Activated T-cell treated with anti-CD3 and anti-CD28 coated beads for 4 hours (primary cell): ENCODE results near the gene MARK3.
A peak's percentile ranks its signal among the peaks of the same experiment; 100 is the strongest.

ENCODE experiments used
- DNase-seq: peaks from one replicate; pipeline ENCODE4 v3.0.0-alpha.2; 2020

MARK3 gene

DNA sequence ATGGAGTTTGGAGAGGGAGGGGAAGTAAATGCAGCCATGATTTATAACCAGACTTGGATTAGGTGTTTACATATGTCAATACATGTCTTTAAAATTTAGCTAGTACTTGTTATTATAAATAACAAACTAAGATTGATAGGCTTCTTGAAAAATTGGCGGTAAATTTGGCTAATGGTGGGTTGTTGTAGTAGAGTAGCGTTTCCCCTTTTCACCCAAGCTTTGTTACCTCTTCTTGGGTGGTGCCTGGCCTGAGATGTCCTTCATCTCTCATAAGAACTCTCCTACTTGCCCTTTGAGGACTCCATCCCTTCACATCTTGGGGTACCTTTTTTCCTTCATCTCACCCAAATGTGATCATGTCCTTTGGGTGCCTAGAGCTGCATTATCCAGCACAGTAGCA lies 11.2 kb downstream of the MARK3 start:
- no peak for DNase-seq

DNA sequence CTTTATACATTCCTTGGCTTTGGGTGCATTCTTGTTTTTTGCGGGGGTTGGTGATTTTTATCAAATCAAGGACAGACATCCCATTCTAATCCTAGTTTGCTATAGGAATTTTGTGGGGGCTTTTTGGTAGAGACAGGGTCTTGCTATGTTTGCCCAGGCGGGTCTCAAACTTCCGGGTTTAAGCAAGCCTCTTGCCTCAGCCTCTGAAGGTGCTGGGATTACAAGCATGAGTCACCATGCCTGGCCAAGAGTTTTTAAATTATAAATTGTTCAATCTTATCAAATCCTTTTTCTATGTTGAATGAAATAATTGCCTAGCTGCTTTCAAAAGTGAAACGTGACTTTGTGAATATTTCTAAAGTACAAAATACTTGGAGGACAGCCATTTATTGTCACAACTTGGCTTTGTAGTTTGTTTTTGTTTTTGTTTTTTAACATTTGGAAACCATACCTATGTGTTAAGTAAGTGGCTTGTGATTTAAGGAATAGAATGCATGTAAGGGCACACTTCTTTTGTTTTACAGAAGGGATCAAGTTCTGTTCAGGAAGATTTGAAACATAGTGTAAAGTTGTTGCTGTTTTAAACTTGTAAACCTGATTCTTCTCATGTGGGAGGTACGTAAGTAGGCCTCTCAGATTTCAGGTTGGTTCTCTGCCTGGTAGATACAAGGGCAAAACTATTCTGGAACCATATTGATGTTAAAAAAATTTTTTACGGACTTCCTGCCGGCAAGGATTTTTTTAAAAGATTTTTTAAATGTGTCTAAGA lies 13.4 kb downstream of the MARK3 start:
- no peak for DNase-seq

GRCh38 chr14:103400537-103400936 lies 15.3 kb downstream of the MARK3 start:
- DNase-seq = no peak

DNA sequence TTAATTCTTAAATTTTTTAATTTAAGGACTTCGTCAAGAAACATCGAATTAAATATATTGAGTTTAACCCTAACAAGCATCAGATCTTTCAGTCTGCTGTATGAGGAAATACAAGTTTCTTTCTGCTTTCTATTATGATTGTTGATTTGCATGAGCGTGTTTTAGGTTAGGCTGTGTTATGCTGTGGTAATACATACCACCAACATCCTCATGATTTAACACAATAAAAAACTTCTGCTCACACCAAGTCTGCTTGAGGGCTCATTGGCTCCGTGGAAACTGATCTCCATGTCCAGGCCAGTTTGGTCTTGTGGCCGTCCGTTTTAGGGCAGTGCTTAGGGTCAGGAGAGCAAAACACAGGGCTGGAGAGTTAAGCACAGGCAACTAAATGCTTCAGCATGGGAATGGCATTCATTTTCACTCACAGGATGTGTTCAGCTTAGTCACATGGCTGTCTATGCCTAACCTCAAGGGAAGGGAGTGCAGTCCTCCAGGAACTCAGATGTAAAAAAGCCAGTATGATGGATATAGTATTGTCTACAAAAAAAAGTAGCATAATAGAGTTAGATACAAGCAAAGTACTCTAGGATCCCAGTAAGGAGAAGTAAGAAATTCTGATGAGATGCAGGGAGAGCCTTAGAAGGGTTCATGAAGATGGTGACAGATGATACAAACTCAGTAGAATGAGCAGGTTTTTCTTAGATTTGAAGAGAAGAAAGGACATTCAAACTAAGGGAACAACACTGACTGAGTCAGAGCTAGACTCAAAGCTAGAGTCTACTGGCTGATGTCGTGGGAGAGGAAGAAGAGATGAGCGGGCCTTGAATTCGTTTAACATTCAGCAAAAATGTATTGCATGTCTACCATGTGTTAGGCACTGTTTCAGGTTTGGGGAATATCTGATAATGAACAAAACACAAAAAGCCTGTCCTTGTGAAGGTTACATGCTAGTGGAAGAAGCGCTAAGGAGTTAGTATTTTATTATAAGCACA lies 16.3 kb downstream of the MARK3 start:
- DNase-seq = no peak

- DNase-seq = no peak
Measured at GRCh38 chr14:103402695-103403094, 17.5 kb downstream of the MARK3 start.

DNA sequence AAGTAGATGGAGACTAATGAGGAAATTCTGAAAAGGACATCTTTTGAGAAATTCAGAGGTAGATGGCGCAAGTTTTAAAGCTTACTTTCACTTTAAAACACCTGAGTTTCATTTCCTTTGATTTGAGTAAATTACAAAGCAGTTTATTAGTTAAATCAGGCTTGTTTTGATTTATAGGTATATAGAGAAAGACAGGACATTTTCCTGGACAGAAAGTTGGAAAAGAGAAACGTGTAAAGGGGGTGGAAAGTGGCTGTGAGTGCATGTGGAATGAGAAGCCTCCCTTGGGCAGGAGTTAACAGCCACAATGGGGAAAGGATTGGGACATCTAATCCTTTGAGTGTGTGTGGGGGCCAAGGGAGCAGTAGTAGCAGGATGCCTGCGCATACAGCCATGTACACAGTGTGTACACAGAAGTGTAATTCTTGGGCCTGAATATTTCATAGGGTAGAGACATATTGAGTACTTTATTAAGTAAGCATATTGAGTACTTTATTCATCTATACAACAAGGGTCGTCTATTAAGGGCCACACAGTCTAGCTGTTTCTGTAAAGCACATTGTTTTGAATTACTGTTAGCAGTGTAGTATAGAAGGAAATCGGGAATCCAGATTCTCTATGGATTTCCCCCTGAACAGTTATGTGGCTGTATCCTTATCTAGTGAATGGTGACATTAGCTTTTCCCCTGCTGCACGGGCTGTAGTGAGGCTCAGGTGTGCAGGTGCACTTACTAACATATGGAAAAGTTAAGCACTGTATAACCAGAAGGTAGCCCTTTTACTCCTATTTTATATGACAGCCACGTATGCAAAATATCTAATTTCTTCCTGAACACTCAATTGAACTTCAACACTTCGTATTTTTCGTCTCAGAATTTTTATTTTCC lies 19.1 kb downstream of the MARK3 start:
- no peak for DNase-seq

- no peak for DNase-seq
Measured at GRCh38 chr14:103404920-103405319, 19.7 kb downstream of the MARK3 start.

- DNase-seq = no peak
Measured at GRCh38 chr14:103408491-103409155, 23.4 kb downstream of the MARK3 start.

DNA sequence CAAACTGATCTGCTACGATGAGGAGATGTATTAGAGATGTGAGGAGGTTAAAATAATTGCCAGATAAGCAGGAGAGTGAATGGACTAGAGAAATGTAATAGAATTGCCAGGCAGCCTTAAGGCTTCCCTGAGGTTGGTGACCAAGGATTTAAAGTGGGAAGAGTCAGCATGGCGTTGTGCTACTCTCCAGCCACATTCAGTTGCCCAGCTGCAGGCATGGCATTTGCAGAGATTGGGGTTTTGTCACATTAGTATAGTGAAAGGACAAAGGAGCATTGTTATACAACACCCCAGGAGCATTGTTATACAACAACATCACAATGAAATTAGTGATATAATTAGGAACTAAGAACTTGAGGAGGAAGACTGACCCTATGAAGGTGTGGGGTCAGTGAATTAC lies 31.7 kb downstream of the MARK3 start:
- no peak for DNase-seq

- no peak for DNase-seq
Measured at GRCh38 chr14:103418481-103418818, 33.2 kb downstream of the MARK3 start.

GRCh38 chr14:103421556-103421955 lies 36.3 kb downstream of the MARK3 start:
- no peak for DNase-seq

DNA sequence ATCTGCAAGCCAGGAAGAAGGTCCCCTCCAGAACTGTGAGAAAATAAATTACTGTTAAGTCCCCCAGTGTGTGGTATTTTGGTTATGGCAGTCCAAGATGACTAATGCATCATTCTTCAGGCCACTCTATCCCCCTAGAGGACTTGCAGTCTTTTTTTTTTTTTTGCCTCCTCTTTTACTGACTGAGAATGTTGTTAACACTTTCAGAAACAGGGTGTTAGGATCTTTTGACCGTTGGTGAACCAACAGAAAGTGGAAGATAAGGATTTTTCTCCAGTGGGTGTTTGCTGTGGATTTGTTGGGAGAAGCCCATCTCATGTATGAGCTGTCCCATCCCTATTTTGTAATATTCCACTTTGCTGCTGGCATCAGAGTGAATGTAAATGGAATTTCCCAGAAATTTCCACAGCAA lies 37.8 kb downstream of the MARK3 start:
- no peak for DNase-seq

DNA sequence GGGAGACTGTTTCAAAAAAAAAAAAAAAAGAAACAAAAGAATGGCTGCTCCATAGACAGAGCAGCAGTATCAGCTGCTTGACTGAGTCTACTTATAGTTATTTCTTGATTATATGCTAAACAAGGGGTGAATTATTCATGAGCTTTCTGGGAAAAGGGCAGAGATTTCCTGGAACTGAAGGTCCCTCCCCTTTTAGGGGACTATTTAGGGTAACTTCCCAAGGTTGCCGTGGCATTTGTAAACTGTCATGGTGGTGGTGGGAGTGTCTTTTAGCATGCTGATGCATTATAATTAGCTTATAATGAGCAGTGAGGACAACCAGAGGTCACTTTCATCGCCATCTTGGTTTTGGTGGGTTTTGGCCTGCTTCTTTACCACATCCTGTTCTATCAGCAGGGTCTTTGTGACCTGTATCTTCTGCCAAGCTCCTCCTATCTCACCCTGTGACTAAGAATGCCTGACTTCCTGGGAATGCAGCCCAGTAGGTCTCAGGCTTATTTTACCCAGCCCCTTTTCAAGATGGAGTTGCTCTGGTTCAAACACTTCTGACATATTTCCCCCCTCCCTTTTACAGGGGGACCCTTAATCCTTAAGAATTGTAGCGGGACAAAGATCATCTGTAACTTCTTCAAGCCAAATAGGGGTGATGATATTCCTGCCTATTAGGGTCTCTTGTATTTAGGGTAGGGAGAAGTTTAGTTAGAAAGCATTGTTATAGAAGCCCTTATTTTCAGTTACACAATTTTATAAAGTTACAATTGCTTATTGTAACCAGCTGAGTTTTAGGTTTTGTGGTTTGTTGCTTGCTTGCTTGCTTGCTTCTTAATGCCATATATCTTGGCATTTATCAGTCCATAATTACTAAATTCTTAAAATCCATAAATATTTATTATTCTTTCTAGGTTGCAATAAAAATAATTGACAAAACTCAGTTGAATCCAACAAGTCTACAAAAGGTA lies 42.5 kb downstream of the MARK3 start:
- DNase-seq = peak; percentile 4

DNA sequence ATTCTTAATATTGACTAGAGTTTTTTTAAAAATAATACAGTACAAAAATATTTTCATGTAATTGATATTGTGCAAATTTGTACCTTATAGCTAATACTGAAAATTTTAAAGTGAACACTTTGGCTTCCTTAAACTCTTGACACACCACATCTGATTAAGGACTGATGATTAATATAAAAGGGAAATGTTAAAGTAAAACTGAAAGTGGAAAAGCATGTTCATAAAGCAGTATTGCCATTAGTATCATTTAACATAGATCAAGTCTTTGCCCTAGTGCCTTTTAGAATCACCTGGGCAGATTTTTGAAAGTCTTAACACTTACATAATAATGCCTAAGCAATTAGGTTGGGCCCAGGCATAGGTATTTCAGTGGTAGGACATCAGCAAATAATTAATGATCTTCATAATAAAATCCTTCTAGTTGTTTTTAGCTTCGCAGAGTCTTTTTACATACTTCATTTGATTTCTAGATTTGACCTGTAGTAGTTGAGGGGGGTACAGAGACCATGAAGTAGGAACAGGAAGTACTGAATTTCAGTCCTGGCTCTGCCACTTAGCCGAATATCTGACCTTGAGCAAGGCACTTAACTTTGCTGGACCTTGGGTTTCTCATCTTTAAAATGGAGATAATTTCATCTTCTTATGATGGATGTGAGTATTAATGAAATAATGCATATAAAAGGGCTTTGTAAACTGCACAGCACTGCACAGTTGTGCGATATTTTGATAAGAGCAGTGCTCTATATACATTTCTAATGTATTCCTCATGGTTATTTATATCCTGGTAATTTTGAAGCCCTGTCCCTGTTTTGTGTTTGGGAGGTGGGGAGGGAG lies 43.7 kb downstream of the MARK3 start:
- no peak for DNase-seq

- no peak for DNase-seq
Measured at GRCh38 chr14:103430358-103430757, 45.1 kb downstream of the MARK3 start.

DNA sequence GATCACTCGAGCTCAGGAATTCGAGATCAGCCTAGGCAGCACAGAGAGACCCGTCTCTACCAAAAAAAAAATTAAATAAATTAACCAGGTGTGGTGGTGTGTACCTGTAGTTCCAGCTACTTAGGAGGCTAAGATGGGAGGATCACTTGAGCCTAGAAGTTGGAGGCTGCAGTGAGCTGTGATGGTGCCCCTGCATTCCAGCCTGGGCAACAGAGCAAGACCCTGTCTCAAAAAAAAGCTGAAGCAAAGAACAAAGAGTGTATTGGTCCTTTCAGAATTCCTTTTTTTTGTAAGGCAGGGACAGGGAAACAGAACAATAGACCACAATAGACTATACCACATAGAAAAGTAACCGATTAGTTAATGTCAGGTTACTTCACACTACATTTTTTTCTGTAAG lies 47.4 kb downstream of the MARK3 start:
- no peak for DNase-seq

- no peak for DNase-seq
Measured at GRCh38 chr14:103433916-103434563, 48.8 kb downstream of the MARK3 start.

DNA sequence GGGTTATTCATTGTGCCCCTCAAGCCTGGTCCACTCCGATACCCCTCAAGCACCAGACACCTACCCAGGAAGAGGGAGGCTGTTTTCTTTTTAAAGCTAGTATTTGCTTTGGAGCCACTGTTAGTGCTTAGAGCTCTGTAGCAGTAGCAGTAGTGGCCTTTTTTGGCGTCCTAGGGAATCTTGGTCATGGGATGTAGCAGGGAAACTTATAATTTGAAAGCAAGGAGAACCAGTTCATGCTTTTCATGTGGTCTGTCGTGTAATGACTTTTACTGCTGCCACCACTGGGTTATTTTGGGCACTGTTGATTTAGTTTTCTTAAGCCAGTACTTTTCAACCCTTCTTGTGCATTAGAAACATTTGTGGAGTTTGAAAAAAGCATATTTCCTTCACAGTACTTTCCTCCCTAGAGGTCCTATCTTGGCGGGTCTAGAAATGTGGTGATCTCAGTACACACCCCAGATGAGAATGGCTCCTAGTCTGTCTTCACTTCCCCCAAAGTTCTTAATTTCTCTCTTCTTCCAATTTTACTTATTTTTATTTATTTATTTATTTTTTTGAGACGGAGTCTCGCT lies 49.7 kb downstream of the MARK3 start:
- no peak for DNase-seq

DNA sequence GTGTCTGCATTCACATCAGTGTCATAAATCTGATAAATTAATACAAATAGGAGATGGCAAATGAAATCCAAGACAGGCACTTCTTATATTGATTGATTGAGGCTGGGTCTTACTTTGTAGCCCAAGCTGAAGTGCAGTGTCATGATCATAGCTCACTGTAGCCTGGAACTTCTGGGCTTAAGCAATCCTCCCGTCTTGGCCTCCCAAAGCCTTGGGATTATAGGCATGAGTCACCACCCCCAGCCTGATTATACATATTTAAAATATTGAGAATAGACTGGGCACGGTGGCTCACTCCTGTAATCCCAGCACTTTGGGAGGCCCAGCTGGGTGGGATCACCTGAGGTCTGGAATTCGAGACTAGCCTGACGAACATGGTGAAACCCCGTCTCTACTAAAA lies 51.3 kb downstream of the MARK3 start:
- DNase-seq = no peak
